H9 (cell line): Measurements from ENCODE around the gene KAT7. TPM values are rescaled to one million over a fixed set of nuclear protein-coding genes. Genes with fewer than 3 reads are reported as not detected.

Source experiments
- DNase-seq: peaks from one replicate; pipeline ENCODE4 v3.0.0-alpha.2; 2017
- H2AFZ ChIP-seq: one replicate; pipeline ENCODE4 v1.6.1; 2013; ENCODE audit warnings: mild to moderate bottlenecking, low read length, control low read depth, moderate library complexity
- H2AK5ac ChIP-seq: 2 replicates; pipeline ENCODE4 v1.6.1; 2013; ENCODE audit warnings: low read length, control low read depth, mixed read lengths; ENCODE audit not compliant: insufficient read length
- H2BK120ac ChIP-seq: one replicate; pipeline ENCODE4 v1.6.1; 2013; ENCODE audit warnings: low read depth, mild to moderate bottlenecking, low read length, control low read depth, inconsistent platforms; ENCODE audit not compliant: poor library complexity, severe bottlenecking
- H2BK12ac ChIP-seq: 2 replicates; pipeline ENCODE4 v1.6.1; 2013; ENCODE audit warnings: low read length, control low read depth, mixed read lengths, low read depth; ENCODE audit not compliant: insufficient read length
- H2BK15ac ChIP-seq: 2 replicates; pipeline ENCODE4 v1.6.1; 2013; ENCODE audit warnings: low read depth, low read length, control low read depth
- H2BK20ac ChIP-seq: one replicate; pipeline ENCODE4 v1.6.1; 2013; ENCODE audit warnings: low read depth, mild to moderate bottlenecking, low read length, control low read depth, inconsistent platforms; ENCODE audit not compliant: poor library complexity, severe bottlenecking
- H2BK5ac ChIP-seq: 2 replicates; pipeline ENCODE4 v1.6.1; 2013; ENCODE audit warnings: low read length, control low read depth, mixed read lengths; ENCODE audit not compliant: insufficient read length
- H3K14ac ChIP-seq: 2 replicates; pipeline ENCODE4 v1.6.1; 2013; ENCODE audit warnings: low read length, control low read depth; ENCODE audit not compliant: insufficient read depth
- H3K18ac ChIP-seq: 2 replicates; pipeline ENCODE4 v1.6.1; 2013; ENCODE audit warnings: low read depth, mild to moderate bottlenecking, mixed read lengths, low read length, control low read depth; ENCODE audit not compliant: insufficient read length
- H3K23ac ChIP-seq: 2 replicates; pipeline ENCODE4 v1.6.1; 2013; ENCODE audit warnings: low read length, control low read depth, mixed read lengths, low read depth; ENCODE audit not compliant: insufficient read length
- H3K23me2 ChIP-seq: 2 replicates; pipeline ENCODE4 v1.6.1; 2013; ENCODE audit warnings: low read depth, mild to moderate bottlenecking, mixed read lengths, low read length, control low read depth; ENCODE audit not compliant: insufficient read length, poor library complexity, severe bottlenecking
- H3K27ac ChIP-seq: 2 replicates; pipeline ENCODE4 v1.5.1; 2013; ENCODE audit warnings: low read length, control low read depth, mixed read lengths, low read depth; ENCODE audit not compliant: insufficient read length
- H3K27me3 ChIP-seq: 2 replicates; pipeline ENCODE4 v1.6.1; 2013; ENCODE audit warnings: low read length, control low read depth, inconsistent platforms; ENCODE audit not compliant: insufficient read depth
- H3K4ac ChIP-seq: 2 replicates; pipeline ENCODE4 v1.6.1; 2013; ENCODE audit warnings: low read depth, mild to moderate bottlenecking, control low read depth, inconsistent platforms, low read length, moderate library complexity
- H3K4me1 ChIP-seq: 2 replicates; pipeline ENCODE4 v1.6.1; 2013; ENCODE audit warnings: low read length, control low read depth, inconsistent platforms; ENCODE audit not compliant: insufficient read depth
- H3K4me2 ChIP-seq: 2 replicates; pipeline ENCODE4 v1.6.1; 2013; ENCODE audit warnings: low read length, control low read depth, mixed read lengths; ENCODE audit not compliant: insufficient read length, insufficient read depth
- H3K56ac ChIP-seq: 2 replicates; pipeline ENCODE4 v1.6.1; 2013; ENCODE audit warnings: low read depth, mild to moderate bottlenecking, mixed read lengths, low read length, control low read depth; ENCODE audit not compliant: insufficient read length
- H3K79me1 ChIP-seq: 2 replicates; pipeline ENCODE4 v1.6.1; 2013; ENCODE audit warnings: low read depth, mild to moderate bottlenecking, moderate library complexity, low read length, control low read depth, inconsistent platforms; ENCODE audit not compliant: insufficient read depth, poor library complexity, severe bottlenecking
- H3K79me2 ChIP-seq: 2 replicates; pipeline ENCODE4 v1.6.1; 2013; ENCODE audit warnings: low read length, control low read depth, inconsistent platforms; ENCODE audit not compliant: insufficient read depth
- H3K9ac ChIP-seq: 2 replicates; pipeline ENCODE4 v1.6.1; 2013; ENCODE audit warnings: low read length, control low read depth, mixed read lengths; ENCODE audit not compliant: insufficient read length; ENCODE audit errors: extremely low read depth
- H3K9me3 ChIP-seq: one replicate; pipeline ENCODE4 v1.6.1; 2013; ENCODE audit warnings: low read depth, low read length, inconsistent platforms; ENCODE audit not compliant: control insufficient read depth
- H3T11ph ChIP-seq: one replicate; pipeline ENCODE4 v1.6.1; 2013; ENCODE audit warnings: mild to moderate bottlenecking, low read length, control low read depth, inconsistent platforms
- H4K20me1 ChIP-seq: one replicate; pipeline ENCODE4 v1.6.1; 2013; ENCODE audit not compliant: control insufficient read depth, insufficient read length, insufficient read depth
- H4K5ac ChIP-seq: 2 replicates; pipeline ENCODE4 v1.6.1; 2013; ENCODE audit warnings: low read depth, mild to moderate bottlenecking, mixed read lengths, low read length, control low read depth; ENCODE audit not compliant: insufficient read length
- H4K8ac ChIP-seq: replicated peaks from 2 replicates; pipeline ENCODE4 v1.6.1; 2013; ENCODE audit warnings: low read length, control low read depth, mixed read lengths, low read depth; ENCODE audit not compliant: insufficient read length
- H4K91ac ChIP-seq: 2 replicates; pipeline ENCODE4 v1.6.1; 2013; ENCODE audit warnings: low read depth, mild to moderate bottlenecking, moderate library complexity, mixed read lengths, low read length, control low read depth; ENCODE audit not compliant: insufficient read length
- H3K27ac Mint-ChIP-seq, 3 experiments: 2 replicates in 2 of 3; 3 replicates in 1 of 3; pipeline ENCODE4 v1.8.0; 2020 to 2021; ENCODE audit warnings: mixed read lengths in 3 of 3, mild to moderate bottlenecking in 1 of 3, moderate library complexity in 1 of 3
- H3K27me3 Mint-ChIP-seq: 2 replicates; pipeline ENCODE4 v1.8.0; 2021; ENCODE audit warnings: low read depth, mild to moderate bottlenecking, moderate library complexity, mixed read lengths
- H3K36me3 Mint-ChIP-seq, 3 experiments: 2 replicates in 2 of 3; 3 replicates in 1 of 3; pipeline ENCODE4 v1.8.0; 2020 to 2021; ENCODE audit warnings: low read depth in 3 of 3, mixed read lengths in 3 of 3; ENCODE audit not compliant: insufficient read depth in 1 of 3
- H3K4me1 Mint-ChIP-seq, 2 experiments: 2 replicates each; pipeline ENCODE4 v1.8.0; 2020; ENCODE audit warnings: mixed read lengths in 2 of 2
- H3K4me3 Mint-ChIP-seq, 2 experiments: 2 replicates in 1 of 2; 3 replicates in 1 of 2; pipeline ENCODE4 v1.8.0; 2020 to 2021; ENCODE audit warnings: mild to moderate bottlenecking in 2 of 2, mixed read lengths in 2 of 2, moderate library complexity in 1 of 2
- H3K9me3 Mint-ChIP-seq, 2 experiments: 2 replicates in 1 of 2; 3 replicates in 1 of 2; pipeline ENCODE4 v1.8.0; 2020; ENCODE audit warnings: mild to moderate bottlenecking in 2 of 2, mixed read lengths in 2 of 2, moderate library complexity in 1 of 2
- CTCF ChIP-seq: fragments of 200-600 bp; sonication (generic); conservative IDR thresholded peaks from 3 replicates; pipeline ENCODE4 v1.8.0; 2021; ENCODE audit warnings: antibody characterized with exemption, mild to moderate bottlenecking
- WGBS: extraction: QIAGEN DNeasy Blood & Tissue Kit; methylation state at CpG from one replicate; pipeline ENCODE4 v1.1.7; 2013; ENCODE audit warnings: missing lambda C conversion rate, low lambda C conversion rate, mixed read lengths; ENCODE audit not compliant: insufficient read length; ENCODE audit errors: extremely low coverage; 5-methylcytosine and 5-hydroxymethylcytosine counted together
- total RNA-seq: library from RNA; stranded (reverse); gene quantifications from 2 replicates; pipeline ENCODE4 v1.2.1, GENCODE V29; 2021

Gene KAT7
- total RNA-seq, 1 experiment from 2014 or later = 93.1 TPM

- H4K20me1 ChIP-seq = no peaks in the 10 kb centered on the region
- Mint-ChIP-seq H3K27ac (no peak overlapping the region), H3K4me3 (no peak overlapping the region), H3K36me3 (peaks cover 1 to 12% (median 4%) of the 10 kb centered on the region in 3 experiments; a peak in 5 of 7 replicates), H3K9me3 (no peaks in the 10 kb centered on the region), H3K27me3 (no peaks in the 10 kb centered on the region), H3K4me1 (peaks cover 0 to 12% of the 10 kb centered on the region in 2 experiments; a peak in 2 of 4 replicates)
- H3K23me2 ChIP-seq = no peaks in the 10 kb centered on the region
- no peak overlapping the region for H3K18ac ChIP-seq
- no peak overlapping the region for H2BK12ac ChIP-seq
- peaks cover 13% of the 10 kb centered on the region for H3K79me1 ChIP-seq
- WGBS = no CpG with 5 or more reads among the region's 1 CpG
- no peak overlapping the region for H3K4me2 ChIP-seq
- no peak overlapping the region for H3K23ac ChIP-seq
- H3K4me1 ChIP-seq = peaks cover 4% of the 10 kb centered on the region; the same call in 1 of the 2 replicates
- H3T11ph ChIP-seq = no peak overlapping the region
- H2BK20ac ChIP-seq = no peak overlapping the region
- no peak overlapping the region for H2AK5ac ChIP-seq
- DNase-seq = no peak
- H3K4ac ChIP-seq = no peak overlapping the region
- H3K27ac ChIP-seq = no peak overlapping the region
- no peak overlapping the region for H4K91ac ChIP-seq
- TF ChIP-seq CTCF = no peak
- no peak overlapping the region for H2BK15ac ChIP-seq
- no peaks in the 10 kb centered on the region for H3K9me3 ChIP-seq
- no peak overlapping the region for H3K56ac ChIP-seq
- no peak overlapping the region for H4K5ac ChIP-seq
- no peaks in the 10 kb centered on the region for H3K27me3 ChIP-seq
- no peak overlapping the region for H3K9ac ChIP-seq
- no peak overlapping the region for H2AFZ ChIP-seq
- H3K14ac ChIP-seq = no peak overlapping the region
- no peaks in the 10 kb centered on the region for H3K79me2 ChIP-seq
- no peak overlapping the region for H4K8ac ChIP-seq
- no peak overlapping the region for H2BK120ac ChIP-seq
- no peak overlapping the region for H2BK5ac ChIP-seq
Measured at GRCh38 chr17:49745175-49746139, 43.0 kb upstream of the KAT7 start.
